Activated CD4-positive, alpha-beta T cell treated with anti-CD3 and anti-CD28 coated beads for 36 hours (primary cell): ENCODE measurements around the gene TBC1D8. TPM values are rescaled to one million over a fixed set of nuclear protein-coding genes. Genes with fewer than 3 reads are reported as not detected.

Experiments
- ATAC-seq: fragments of 200-7000 bp; cut with Tn5 transposase; one replicate; pipeline ENCODE4 v1.10.0; 2021; ENCODE audit warnings: mild to moderate bottlenecking, moderate library complexity
- CTCF ChIA-PET: fragments of 350-600 bp; sonication (Branson Sonifier 250); formaldehyde crosslinking; loops from one replicate; lab custom pipeline; 2021; ENCODE audit warnings: antibody characterized with exemption; lab: Charles Lee
- POLR2A ChIA-PET: fragments of 350-600 bp; sonication (Branson Sonifier 250); formaldehyde crosslinking; loops from one replicate; lab custom pipeline; 2021; ENCODE audit warnings: antibody characterized with exemption, inconsistent platforms; lab: Charles Lee
- DNase-seq: peaks from one replicate; pipeline ENCODE4 v3.0.0-alpha.2; 2020
- H3K27ac Mint-ChIP-seq: one replicate; pipeline ENCODE4 v1.8.0; 2021; ENCODE audit warnings: mixed read lengths
- H3K27me3 Mint-ChIP-seq: one replicate; pipeline ENCODE4 v1.8.0; 2021; ENCODE audit warnings: mixed read lengths
- H3K36me3 Mint-ChIP-seq: one replicate; pipeline ENCODE4 v1.8.0; 2021; ENCODE audit warnings: low read depth, mixed read lengths
- H3K4me1 Mint-ChIP-seq: one replicate; pipeline ENCODE4 v1.8.0; 2021; ENCODE audit warnings: mixed read lengths
- H3K4me3 Mint-ChIP-seq: one replicate; pipeline ENCODE4 v1.8.0; 2021; ENCODE audit warnings: mild to moderate bottlenecking, moderate library complexity, mixed read lengths
- H3K9me3 Mint-ChIP-seq: one replicate; pipeline ENCODE4 v1.8.0; 2021; ENCODE audit warnings: low read depth, mixed read lengths
- intact Hi-C, 2 experiments: fragments of 100-400 bp; cut with DNase I in 1 of 2; cut with micrococcal nuclease in 1 of 2; formaldehyde crosslinking; loops; one replicate each; pipeline versions ENCODE4 v1.14.2 to v1.15.1; 2022 to 2024; cut with DNase I, micrococcal nuclease
- total RNA-seq, 2 experiments: library from RNA; stranded (reverse); gene quantifications; one replicate each; pipeline ENCODE4 v1.2.3, GENCODE V29; 2021

Gene TBC1D8
- total RNA-seq, 2 experiments from 2014 or later, result 3.3 to 3.4 TPM

GRCh38 chr2:100972452-100972851 lies 178.7 kb downstream of the TBC1D8 start:
- intact Hi-C loops, result no loop called here
- Mint-ChIP-seq H3K27ac (no peak overlapping the region), H3K4me1 (no peaks in the 10 kb centered on the region), H3K4me3 (no peak overlapping the region), H3K9me3 (no peaks in the 10 kb centered on the region), H3K27me3 (no peaks in the 10 kb centered on the region), H3K36me3 (peaks cover 2% of the 10 kb centered on the region)
- ChIA-PET CTCF (interaction anchor here (0.5 kb wide), 1 partner anchor 216 kb away, joined by 3 read pairs; no protein-coding TSS in a partner anchor), POLR2A (no interaction called here)
- DNase-seq, result no peak
- no peak for ATAC-seq

GRCh38 chr2:100971221-100971620 lies 180.0 kb downstream of the TBC1D8 start:
- H3K27ac Mint-ChIP-seq, result no peak overlapping the region
- no peak overlapping the region for H3K4me3 Mint-ChIP-seq
- no peaks in the 10 kb centered on the region for H3K4me1 Mint-ChIP-seq
- peaks cover 2% of the 10 kb centered on the region for H3K36me3 Mint-ChIP-seq
- no peaks in the 10 kb centered on the region for H3K9me3 Mint-ChIP-seq
- DNase-seq, result no peak
- H3K27me3 Mint-ChIP-seq, result no peaks in the 10 kb centered on the region
- CTCF ChIA-PET, result interaction anchor here (0.7 kb wide), 1 partner anchor 361 kb away, joined by 3 read pairs; no protein-coding TSS in a partner anchor
- intact Hi-C loops, result no loop called here
- POLR2A ChIA-PET, result no interaction called here
- no peak for ATAC-seq

GRCh38 chr2:100969998-100970397 lies 181.2 kb downstream of the TBC1D8 start:
- ChIA-PET CTCF (no interaction called here), POLR2A (no interaction called here)
- no peaks in the 10 kb centered on the region for H3K9me3 Mint-ChIP-seq
- ATAC-seq (no peak), DNase-seq (no peak)
- no peak overlapping the region for H3K27ac Mint-ChIP-seq
- H3K4me3 Mint-ChIP-seq, result no peak overlapping the region
- no peaks in the 10 kb centered on the region for H3K4me1 Mint-ChIP-seq
- intact Hi-C loops, result no loop called here
- H3K27me3 Mint-ChIP-seq, result no peaks in the 10 kb centered on the region
- H3K36me3 Mint-ChIP-seq, result peaks cover 2% of the 10 kb centered on the region

GRCh38 chr2:100968146-100969145 lies 182.7 kb downstream of the TBC1D8 start:
- Mint-ChIP-seq H3K36me3 (peaks cover 2% of the 10 kb centered on the region), H3K9me3 (no peaks in the 10 kb centered on the region), H3K4me1 (peaks cover 6% of the 10 kb centered on the region), H3K27me3 (no peaks in the 10 kb centered on the region), H3K27ac (no peak overlapping the region), H3K4me3 (no peak overlapping the region)
- DNase-seq (no peak), ATAC-seq (no peak)
- intact Hi-C loops, result no loop called here
- ChIA-PET CTCF (no interaction called here), POLR2A (no interaction called here)

GRCh38 chr2:100967716-100968115 lies 183.5 kb downstream of the TBC1D8 start:
- H3K27me3 Mint-ChIP-seq, result no peaks in the 10 kb centered on the region
- no peak overlapping the region for H3K4me3 Mint-ChIP-seq
- intact Hi-C loops, result no loop called here
- H3K27ac Mint-ChIP-seq, result no peak overlapping the region
- ChIA-PET POLR2A (no interaction called here), CTCF (no interaction called here)
- ATAC-seq (no peak), DNase-seq (no peak)
- peaks cover 2% of the 10 kb centered on the region for H3K36me3 Mint-ChIP-seq
- H3K4me1 Mint-ChIP-seq, result peaks cover 6% of the 10 kb centered on the region
- H3K9me3 Mint-ChIP-seq, result no peaks in the 10 kb centered on the region

GRCh38 chr2:100965596-100965995 lies 185.6 kb downstream of the TBC1D8 start:
- intact Hi-C loops, result no loop called here
- H3K4me3 Mint-ChIP-seq, result no peak overlapping the region
- H3K27me3 Mint-ChIP-seq, result no peaks in the 10 kb centered on the region
- ChIA-PET CTCF (interaction anchor here (1.0 kb wide), 1 partner anchor 11 kb away, joined by 4 read pairs; no protein-coding TSS in a partner anchor), POLR2A (no interaction called here)
- no peaks in the 10 kb centered on the region for H3K9me3 Mint-ChIP-seq
- no peak for ATAC-seq
- H3K4me1 Mint-ChIP-seq, result peaks cover 6% of the 10 kb centered on the region
- no peak overlapping the region for H3K27ac Mint-ChIP-seq
- no peak for DNase-seq
- H3K36me3 Mint-ChIP-seq, result no peaks in the 10 kb centered on the region

GRCh38 chr2:100964681-100965169 lies 186.5 kb downstream of the TBC1D8 start:
- DNase-seq, result no peak
- POLR2A ChIA-PET, result interaction anchor here (0.7 kb wide), 1 partner anchor 63 kb away, joined by 11 read pairs; no protein-coding TSS in a partner anchor
- intact Hi-C loops, result no loop called here
- ATAC-seq, result no peak
- Mint-ChIP-seq H3K27ac (no peak overlapping the region), H3K36me3 (no peaks in the 10 kb centered on the region), H3K4me3 (no peak overlapping the region), H3K27me3 (no peaks in the 10 kb centered on the region), H3K4me1 (peaks cover 6% of the 10 kb centered on the region), H3K9me3 (no peaks in the 10 kb centered on the region)
- CTCF ChIA-PET, result interaction anchor here (0.5 to 1.1 kb wide), 3 partner anchors 19 to 1263 kb away, joined by 3 to 5 read pairs (median 3); no protein-coding TSS in a partner anchor

GRCh38 chr2:100964222-100964621 lies 187.0 kb downstream of the TBC1D8 start:
- Mint-ChIP-seq H3K27me3 (no peaks in the 10 kb centered on the region), H3K4me1 (peaks cover 6% of the 10 kb centered on the region), H3K27ac (no peak overlapping the region), H3K4me3 (no peak overlapping the region), H3K9me3 (no peaks in the 10 kb centered on the region), H3K36me3 (no peaks in the 10 kb centered on the region)
- ChIA-PET CTCF (interaction anchor here (0.5 to 1.1 kb wide), 3 partner anchors 18 to 1262 kb away, joined by 3 to 5 read pairs (median 3); no protein-coding TSS in a partner anchor), POLR2A (interaction anchor here (0.7 kb wide), 1 partner anchor 63 kb away, joined by 11 read pairs; no protein-coding TSS in a partner anchor)
- DNase-seq (no peak), ATAC-seq (no peak)
- intact Hi-C loops, result no loop called here

GRCh38 chr2:100963026-100963375 lies 188.2 kb downstream of the TBC1D8 start:
- Mint-ChIP-seq H3K4me1 (peaks cover 6% of the 10 kb centered on the region), H3K4me3 (no peak overlapping the region), H3K27ac (no peak overlapping the region), H3K36me3 (no peaks in the 10 kb centered on the region), H3K9me3 (no peaks in the 10 kb centered on the region), H3K27me3 (no peaks in the 10 kb centered on the region)
- no peak for ATAC-seq
- intact Hi-C loops, result no loop called here
- ChIA-PET POLR2A (no interaction called here), CTCF (no interaction called here)
- no peak for DNase-seq

- ATAC-seq (no peak), DNase-seq (no peak)
- ChIA-PET POLR2A (no interaction called here), CTCF (no interaction called here)
- Mint-ChIP-seq H3K27ac (no peak overlapping the region), H3K4me1 (peaks cover 6% of the 10 kb centered on the region), H3K36me3 (no peaks in the 10 kb centered on the region), H3K9me3 (no peaks in the 10 kb centered on the region), H3K27me3 (no peaks in the 10 kb centered on the region), H3K4me3 (no peak overlapping the region)
- intact Hi-C loops, result no loop called here
These were observed 188.7 kb downstream of the TBC1D8 start for GRCh38 chr2:100962366-100963025.

GRCh38 chr2:100960688-100961087 lies 190.5 kb downstream of the TBC1D8 start:
- intact Hi-C loops, result no loop called here
- ATAC-seq (no peak), DNase-seq (no peak)
- Mint-ChIP-seq H3K36me3 (no peaks in the 10 kb centered on the region), H3K27ac (no peak overlapping the region), H3K4me3 (no peak overlapping the region), H3K9me3 (no peaks in the 10 kb centered on the region), H3K27me3 (no peaks in the 10 kb centered on the region), H3K4me1 (peaks cover 6% of the 10 kb centered on the region)
- CTCF ChIA-PET, result no interaction called here
- POLR2A ChIA-PET, result no interaction called here
